ENCODE results near the gene NOL7. TPM values are rescaled to one million over a fixed set of nuclear protein-coding genes. Genes with fewer than 3 reads are reported as not detected.

NOL7 gene
- polyA plus RNA-seq, 1 donor: 67.2 TPM

- H3K9me3 ChIP-seq (ENCODE audit: control insufficient read depth, low read depth, low read length): no peaks in the 10 kb centered on the region
- peaks cover 52% of the 10 kb centered on the region for H3K36me3 ChIP-seq (ENCODE audit: control insufficient read depth, insufficient read depth, low read length)
- H3K4me1 ChIP-seq (ENCODE audit: control insufficient read depth, insufficient read depth, low read length): no peaks in the 10 kb centered on the region
- H3K27me3 ChIP-seq (ENCODE audit: control insufficient read depth, insufficient read depth, low read length): no peaks in the 10 kb centered on the region
- no peak overlapping the region for H3K4me3 ChIP-seq (ENCODE audit: low read length)
- DNase-seq: no peak
- no peak overlapping the region for H3K27ac ChIP-seq (ENCODE audit: low read length)
- WGBS (ENCODE audit: insufficient coverage, low lambda C conversion rate): no CpG with 5 or more reads among the region's 21 CpGs
These were observed 23.8 kb upstream of the NOL7 start for GRCh38 chr6:13591205-13591921.

- Histone ChIP-seq H3K4me1 (ENCODE audit: control insufficient read depth, insufficient read depth, low read length) (no peaks in the 10 kb centered on the region), H3K9me3 (ENCODE audit: control insufficient read depth, low read depth, low read length) (no peaks in the 10 kb centered on the region), H3K4me3 (ENCODE audit: low read length) (no peak overlapping the region), H3K36me3 (ENCODE audit: control insufficient read depth, insufficient read depth, low read length) (peaks cover 47% of the 10 kb centered on the region), H3K27me3 (ENCODE audit: control insufficient read depth, insufficient read depth, low read length) (no peaks in the 10 kb centered on the region), H3K27ac (ENCODE audit: low read length) (no peak overlapping the region)
- WGBS (ENCODE audit: insufficient coverage, low lambda C conversion rate): no CpG with 5 or more reads among the region's 6 CpGs
- DNase-seq: no peak
These were observed 22.0 kb upstream of the NOL7 start for GRCh38 chr6:13593103-13593502.

GRCh38 chr6:13593720-13594119 is 21.4 kb upstream of the NOL7 start:
- H3K4me1 ChIP-seq (ENCODE audit: control insufficient read depth, insufficient read depth, low read length): no peaks in the 10 kb centered on the region
- WGBS (ENCODE audit: insufficient coverage, low lambda C conversion rate): 100% methylated on average over 1 of the region's 6 CpGs
- H3K4me3 ChIP-seq (ENCODE audit: low read length): no peak overlapping the region
- H3K36me3 ChIP-seq (ENCODE audit: control insufficient read depth, insufficient read depth, low read length): peaks cover 50% of the 10 kb centered on the region
- no peaks in the 10 kb centered on the region for H3K9me3 ChIP-seq (ENCODE audit: control insufficient read depth, low read depth, low read length)
- H3K27ac ChIP-seq (ENCODE audit: low read length): no peak overlapping the region
- no peaks in the 10 kb centered on the region for H3K27me3 ChIP-seq (ENCODE audit: control insufficient read depth, insufficient read depth, low read length)
- no peak for DNase-seq

- H3K4me1 ChIP-seq (ENCODE audit: control insufficient read depth, insufficient read depth, low read length): no peaks in the 10 kb centered on the region
- no peak overlapping the region for H3K27ac ChIP-seq (ENCODE audit: low read length)
- DNase-seq: no peak
- no peaks in the 10 kb centered on the region for H3K27me3 ChIP-seq (ENCODE audit: control insufficient read depth, insufficient read depth, low read length)
- 75% methylated on average over 1 of the region's 4 CpGs for WGBS (ENCODE audit: insufficient coverage, low lambda C conversion rate)
- no peaks in the 10 kb centered on the region for H3K9me3 ChIP-seq (ENCODE audit: control insufficient read depth, low read depth, low read length)
- H3K4me3 ChIP-seq (ENCODE audit: low read length): no peak overlapping the region
- peaks cover 48% of the 10 kb centered on the region for H3K36me3 ChIP-seq (ENCODE audit: control insufficient read depth, insufficient read depth, low read length)
These were observed 18.1 kb upstream of the NOL7 start for GRCh38 chr6:13597073-13597472.

GRCh38 chr6:13600036-13600435 is 15.1 kb upstream of the NOL7 start:
- Histone ChIP-seq H3K36me3 (ENCODE audit: control insufficient read depth, insufficient read depth, low read length) (peaks cover 34% of the 10 kb centered on the region), H3K27ac (ENCODE audit: low read length) (no peak overlapping the region), H3K4me1 (ENCODE audit: control insufficient read depth, insufficient read depth, low read length) (no peaks in the 10 kb centered on the region), H3K4me3 (ENCODE audit: low read length) (no peak overlapping the region), H3K27me3 (ENCODE audit: control insufficient read depth, insufficient read depth, low read length) (no peaks in the 10 kb centered on the region), H3K9me3 (ENCODE audit: control insufficient read depth, low read depth, low read length) (no peaks in the 10 kb centered on the region)
- DNase-seq: no peak
- 49% methylated on average over 3 of the region's 6 CpGs for WGBS (ENCODE audit: insufficient coverage, low lambda C conversion rate)

GRCh38 chr6:13604135-13604534 is 11.0 kb upstream of the NOL7 start:
- Histone ChIP-seq H3K4me3 (ENCODE audit: low read length) (no peak overlapping the region), H3K36me3 (ENCODE audit: control insufficient read depth, insufficient read depth, low read length) (peaks cover 21% of the 10 kb centered on the region), H3K27ac (ENCODE audit: low read length) (no peak overlapping the region), H3K4me1 (ENCODE audit: control insufficient read depth, insufficient read depth, low read length) (no peaks in the 10 kb centered on the region), H3K9me3 (ENCODE audit: control insufficient read depth, low read depth, low read length) (no peaks in the 10 kb centered on the region), H3K27me3 (ENCODE audit: control insufficient read depth, insufficient read depth, low read length) (no peaks in the 10 kb centered on the region)
- no peak for DNase-seq
- WGBS (ENCODE audit: insufficient coverage, low lambda C conversion rate): no CpG with 5 or more reads among the region's 4 CpGs

- no peak overlapping the region for H3K27ac ChIP-seq (ENCODE audit: low read length)
- H3K36me3 ChIP-seq (ENCODE audit: control insufficient read depth, insufficient read depth, low read length): peaks cover 21% of the 10 kb centered on the region
- no CpG with 5 or more reads among the region's 2 CpGs for WGBS (ENCODE audit: insufficient coverage, low lambda C conversion rate)
- H3K4me3 ChIP-seq (ENCODE audit: low read length): no peak overlapping the region
- no peak for DNase-seq
- no peaks in the 10 kb centered on the region for H3K9me3 ChIP-seq (ENCODE audit: control insufficient read depth, low read depth, low read length)
- no peaks in the 10 kb centered on the region for H3K27me3 ChIP-seq (ENCODE audit: control insufficient read depth, insufficient read depth, low read length)
- H3K4me1 ChIP-seq (ENCODE audit: control insufficient read depth, insufficient read depth, low read length): no peaks in the 10 kb centered on the region
These were observed 10.4 kb upstream of the NOL7 start for GRCh38 chr6:13604546-13605416.

- 100% methylated on average over 1 of the region's 4 CpGs for whole genome bisulfite sequencing (ENCODE audit: insufficient coverage, low lambda C conversion rate)
- no peaks in the 10 kb centered on the region for H3K9me3 ChIP-seq (ENCODE audit: control insufficient read depth, low read depth, low read length)
- H3K27ac ChIP-seq (ENCODE audit: low read length): no peak overlapping the region
- H3K27me3 ChIP-seq (ENCODE audit: control insufficient read depth, insufficient read depth, low read length): no peaks in the 10 kb centered on the region
- DNase-seq: no peak
- H3K4me1 ChIP-seq (ENCODE audit: control insufficient read depth, insufficient read depth, low read length): no peaks in the 10 kb centered on the region
- peaks cover 22% of the 10 kb centered on the region for H3K36me3 ChIP-seq (ENCODE audit: control insufficient read depth, insufficient read depth, low read length)
- no peak overlapping the region for H3K4me3 ChIP-seq (ENCODE audit: low read length)
These were observed 9.5 kb upstream of the NOL7 start for GRCh38 chr6:13605634-13606033.

- Histone ChIP-seq H3K27ac (ENCODE audit: low read length) (no peak overlapping the region), H3K36me3 (ENCODE audit: control insufficient read depth, insufficient read depth, low read length) (peaks cover 3% of the 10 kb centered on the region), H3K9me3 (ENCODE audit: control insufficient read depth, low read depth, low read length) (peaks cover 5% of the 10 kb centered on the region), H3K27me3 (ENCODE audit: control insufficient read depth, insufficient read depth, low read length) (no peaks in the 10 kb centered on the region), H3K4me1 (ENCODE audit: control insufficient read depth, insufficient read depth, low read length) (peaks cover 10% of the 10 kb centered on the region), H3K4me3 (ENCODE audit: low read length) (no peak overlapping the region)
- DNase-seq: no peak
- 78% methylated on average over 4 of the region's 4 CpGs for WGBS (ENCODE audit: insufficient coverage, low lambda C conversion rate)
These were observed 3.4 kb upstream of the NOL7 start for GRCh38 chr6:13611715-13612114.

- Histone ChIP-seq H3K4me3 (ENCODE audit: low read length) (no peak overlapping the region), H3K4me1 (ENCODE audit: control insufficient read depth, insufficient read depth, low read length) (peaks cover 11% of the 10 kb centered on the region)
- WGBS (ENCODE audit: insufficient coverage, low lambda C conversion rate): no CpG with 5 or more reads among the region's 3 CpGs
These were observed 2.0 kb upstream of the NOL7 start for GRCh38 chr6:13613029-13613594.

More at GRCh38 chr6:13613029-13613594, 2.0 kb upstream of the NOL7 start:
- Histone ChIP-seq H3K27me3 (ENCODE audit: control insufficient read depth, insufficient read depth, low read length) (no peaks in the 10 kb centered on the region), H3K27ac (ENCODE audit: low read length) (no peak overlapping the region), H3K9me3 (ENCODE audit: control insufficient read depth, low read depth, low read length) (peaks cover 5% of the 10 kb centered on the region), H3K36me3 (ENCODE audit: control insufficient read depth, insufficient read depth, low read length) (peaks cover 12% of the 10 kb centered on the region)
- no peak for DNase-seq

Data from large intestine (tissue), 3 donors.